ENCODE measurements around the gene RAB17. TPM values are rescaled to one million over a fixed set of nuclear protein-coding genes. Genes with fewer than 3 reads are reported as not detected.
A peak's percentile ranks its signal among the peaks of the same experiment; 100 is the strongest.

RAB17 gene
- total and polyA plus RNA-seq, 4 donors = 19.3 to 73.3 (median 46.4) TPM

GRCh38 chr2:237532160-237532559 lies 58.4 kb downstream of the RAB17 start:
- Histone ChIP-seq H3K27me3 (ENCODE audit: control insufficient read depth in 3 of 3, insufficient read depth in 3 of 3, low read length in 2 of 3) (no peaks in the 10 kb centered on the region), H3K9me3 (ENCODE audit: control insufficient read depth in 4 of 4, insufficient read depth in 3 of 4, low read length in 3 of 4) (peaks cover 0 to 1% (median 0%) of the 10 kb centered on the region in 4 donors), H3K27ac (ENCODE audit: low read depth in 1 of 2, low read length in 1 of 2) (no peak overlapping the region), H3K9ac (ENCODE audit: insufficient read depth in 1 of 2, low read length in 2 of 2) (no peak overlapping the region), H3K4me1 (ENCODE audit: control insufficient read depth in 5 of 5, insufficient read depth in 5 of 5, low read length in 5 of 5) (peaks cover 0 to 2% (median 0%) of the 10 kb centered on the region in 5 donors), H3K4me3 (no peak overlapping the region), H3K36me3 (ENCODE audit: control insufficient read depth in 4 of 4, insufficient read depth in 4 of 4, low read length in 4 of 4) (peaks cover 0 to 12% (median 0%) of the 10 kb centered on the region in 4 donors)
- DNase-seq (no peak), ATAC-seq (ENCODE audit: insufficient read depth, low FRiP score) (no peak)
- 50 to 54% methylated on average over 11 of the region's 11 CpGs for WGBS, 2 donors
- no peak for TF ChIP-seq CTCF (IDR thresholded peaks at IDR 0.05; ENCODE audit: control extremely low read depth, extremely low read depth)

- Histone ChIP-seq H3K27me3 (ENCODE audit: control insufficient read depth in 3 of 3, insufficient read depth in 3 of 3, low read length in 2 of 3) (no peaks in the 10 kb centered on the region), H3K36me3 (ENCODE audit: control insufficient read depth in 4 of 4, insufficient read depth in 4 of 4, low read length in 4 of 4) (peaks cover 0 to 15% (median 0%) of the 10 kb centered on the region in 4 donors), H3K27ac (ENCODE audit: low read depth in 1 of 2, low read length in 1 of 2) (peak overlapping the region in 1 of 2 donors; percentile 9), H3K4me1 (ENCODE audit: control insufficient read depth in 5 of 5, insufficient read depth in 5 of 5, low read length in 5 of 5) (peaks cover 0 to 2% (median 0%) of the 10 kb centered on the region in 5 donors), H3K9me3 (ENCODE audit: control insufficient read depth in 4 of 4, insufficient read depth in 3 of 4, low read length in 3 of 4) (peaks cover 0 to 1% (median 0%) of the 10 kb centered on the region in 4 donors), H3K4me3 (no peak overlapping the region), H3K9ac (ENCODE audit: insufficient read depth in 1 of 2, low read length in 2 of 2) (no peak overlapping the region)
- DNase-seq (no peak), ATAC-seq (ENCODE audit: insufficient read depth, low FRiP score) (no peak)
- WGBS, 2 donors = 89 to 94% methylated on average over 12 of the region's 12 CpGs
- TF ChIP-seq CTCF (IDR thresholded peaks at IDR 0.05; ENCODE audit: control extremely low read depth, extremely low read depth) = no peak
Observed at GRCh38 chr2:237530472-237531433, 59.8 kb downstream of the RAB17 start.

- H3K9ac ChIP-seq (ENCODE audit: insufficient read depth in 1 of 2, low read length in 2 of 2) = no peak overlapping the region
- no peak overlapping the region for H3K4me3 ChIP-seq
- peaks cover 0 to 2% (median 0%) of the 10 kb centered on the region in 5 donors for H3K4me1 ChIP-seq (ENCODE audit: control insufficient read depth in 5 of 5, insufficient read depth in 5 of 5, low read length in 5 of 5)
- peaks cover 0 to 1% (median 0%) of the 10 kb centered on the region in 4 donors for H3K9me3 ChIP-seq (ENCODE audit: control insufficient read depth in 4 of 4, insufficient read depth in 3 of 4, low read length in 3 of 4)
- peak overlapping the region in 1 of 2 donors; percentile 26 for H3K27ac ChIP-seq (ENCODE audit: low read depth in 1 of 2, low read length in 1 of 2)
- WGBS, 2 donors = 87% methylated on average over 19 of the region's 19 CpGs
- ATAC-seq (ENCODE audit: insufficient read depth, low FRiP score) (no peak), DNase-seq (no peak)
- TF ChIP-seq CTCF (IDR thresholded peaks at IDR 0.05; ENCODE audit: control extremely low read depth, extremely low read depth) = no peak
- peaks cover 0 to 17% (median 0%) of the 10 kb centered on the region in 4 donors for H3K36me3 ChIP-seq (ENCODE audit: control insufficient read depth in 4 of 4, insufficient read depth in 4 of 4, low read length in 4 of 4)
- no peaks in the 10 kb centered on the region for H3K27me3 ChIP-seq (ENCODE audit: control insufficient read depth in 3 of 3, insufficient read depth in 3 of 3, low read length in 2 of 3)
Observed at GRCh38 chr2:237529452-237530402, 60.8 kb downstream of the RAB17 start.

All from lung (tissue), 12 donors.